Neural progenitor cell (in vitro differentiated cells): Measurements from ENCODE around the gene LMO1.

Experiments
- CTCF ChIP-seq: fragments of 200-600 bp; sonication (generic); IDR thresholded peaks from 2 replicates; pipeline ENCODE4 v1.5.1; 2017; ENCODE audit warnings: antibody characterized with exemption, mild to moderate bottlenecking
- EZH2 ChIP-seq: fragments of 200-600 bp; sonication (generic); IDR thresholded peaks from 2 replicates; pipeline ENCODE4 v1.6.1; 2017; ENCODE audit warnings: antibody characterized with exemption, mild to moderate bottlenecking, moderate library complexity
- EZH2phosphoT487 ChIP-seq: fragments of 200-600 bp; sonication (generic); IDR thresholded peaks from 2 replicates; pipeline ENCODE4 v1.6.1; 2017; ENCODE audit warnings: antibody characterized with exemption

GRCh38 chr11:8241373-8242117 lies 22.1 kb downstream of the LMO1 start:
- TF ChIP-seq CTCF (no peak), EZH2 (no peak), EZH2phosphoT487 (no peak)
